ENCODE data around the gene FBXO39.
"Not testable (repeated sequence)": the region's sequence is repeated elsewhere in the genome, so short reads cannot be mapped to it uniquely, and the experiment has no call there.

The FBXO39 gene

GRCh38 chr17:6797718-6798351 is 21.8 kb downstream of the FBXO39 start:
- Histone ChIP-seq H3K27ac (no peak overlapping the region), H3K9ac (no peak overlapping the region), H3K4me1 (peaks cover 0 to 4% (median 0%) of the 10 kb centered on the region in 10 experiments; a peak in 2 of 20 replicates), H3K4me3 (no peak overlapping the region), H3K27me3 (no peaks in the 10 kb centered on the region), H3K9me3 (replicated peaks in 1 of 11) (no peaks in the 10 kb centered on the region), H3K4me2 (no peak overlapping the region), H4K20me1 (no peaks in the 10 kb centered on the region), H3K36me3 (no peaks in the 10 kb centered on the region)
- no peak for TF ChIP-seq Cebpa-rat (IDR thresholded peaks at IDR 0.05)

GRCh38 chr17:6799738-6800137 is 23.7 kb downstream of the FBXO39 start:
- H3K27ac ChIP-seq = no peak overlapping the region
- H3K36me3 ChIP-seq = no peaks in the 10 kb centered on the region
- H3K27me3 ChIP-seq = no peaks in the 10 kb centered on the region
- no peak for TF ChIP-seq Cebpa-rat (IDR thresholded peaks at IDR 0.05)
- no peaks in the 10 kb centered on the region for H3K9me3 ChIP-seq (replicated peaks in 1 of 11)
- H3K4me2 ChIP-seq = no peak overlapping the region
- no peak overlapping the region for H3K4me3 ChIP-seq
- H3K9ac ChIP-seq = no peak overlapping the region
- H3K4me1 ChIP-seq = peaks cover 0 to 4% (median 0%) of the 10 kb centered on the region in 10 experiments; a peak in 2 of 20 replicates
- no peaks in the 10 kb centered on the region for H4K20me1 ChIP-seq

- Histone ChIP-seq H3K27ac (no peak overlapping the region), H3K4me2 (no peak overlapping the region), H3K27me3 (no peaks in the 10 kb centered on the region), H3K9me3 (replicated peaks in 1 of 11) (no peaks in the 10 kb centered on the region), H3K36me3 (no peaks in the 10 kb centered on the region), H4K20me1 (no peaks in the 10 kb centered on the region), H3K4me3 (no peak overlapping the region), H3K9ac (no peak overlapping the region), H3K4me1 (peaks cover 0 to 4% (median 0%) of the 10 kb centered on the region in 10 experiments; a peak in 2 of 20 replicates)
- TF ChIP-seq Cebpa-rat (IDR thresholded peaks at IDR 0.05) = no peak
Observed at GRCh38 chr17:6800422-6801027, 24.5 kb downstream of the FBXO39 start.

GRCh38 chr17:6811510-6811909 is 35.5 kb downstream of the FBXO39 start:
- H3K4me3 ChIP-seq = no peak overlapping the region
- H3K27ac ChIP-seq = no peak overlapping the region
- TF ChIP-seq Cebpa-rat (IDR thresholded peaks at IDR 0.05) = no peak
- H3K4me1 ChIP-seq = no peaks in the 10 kb centered on the region
- no peak overlapping the region for H3K9ac ChIP-seq
- H3K9me3 ChIP-seq (replicated peaks in 1 of 11) = peaks cover 0 to 11% (median 3%) of the 10 kb centered on the region in 11 experiments; a peak in 3 of 22 replicates
- H3K4me2 ChIP-seq = no peak overlapping the region
- H4K20me1 ChIP-seq = no peaks in the 10 kb centered on the region
- H3K36me3 ChIP-seq = no peaks in the 10 kb centered on the region
- no peaks in the 10 kb centered on the region for H3K27me3 ChIP-seq

- Histone ChIP-seq H3K4me1 (no peaks in the 10 kb centered on the region), H3K9me3 (replicated peaks in 1 of 11) (peaks cover 0 to 11% (median 3%) of the 10 kb centered on the region in 11 experiments; a peak in 3 of 22 replicates), H3K36me3 (no peaks in the 10 kb centered on the region), H3K27me3 (no peaks in the 10 kb centered on the region), H4K20me1 (no peaks in the 10 kb centered on the region), H3K9ac (no peak overlapping the region), H3K27ac (no peak overlapping the region), H3K4me3 (no peak overlapping the region), H3K4me2 (no peak overlapping the region)
- TF ChIP-seq Cebpa-rat (IDR thresholded peaks at IDR 0.05) = no peak
Observed at GRCh38 chr17:6812295-6812694, 36.3 kb downstream of the FBXO39 start.

GRCh38 chr17:6815775-6816174 is 39.8 kb downstream of the FBXO39 start:
- H3K36me3 ChIP-seq = no peaks in the 10 kb centered on the region
- H3K4me3 ChIP-seq = no peak overlapping the region
- H3K27me3 ChIP-seq = no peaks in the 10 kb centered on the region
- H3K27ac ChIP-seq = no peak overlapping the region
- no peak overlapping the region for H3K9ac ChIP-seq
- H3K4me2 ChIP-seq = no peak overlapping the region
- no peak for TF ChIP-seq Cebpa-rat (IDR thresholded peaks at IDR 0.05)
- H3K4me1 ChIP-seq = no peaks in the 10 kb centered on the region
- peaks cover 0 to 17% (median 3%) of the 10 kb centered on the region in 11 experiments; a peak in 6 of 22 replicates for H3K9me3 ChIP-seq (replicated peaks in 1 of 11)
- H4K20me1 ChIP-seq = no peaks in the 10 kb centered on the region

GRCh38 chr17:6816368-6816767 is 40.4 kb downstream of the FBXO39 start:
- H3K27me3 ChIP-seq, H3K4me3 ChIP-seq, H3K9ac ChIP-seq, H4K20me1 ChIP-seq, H3K4me2 ChIP-seq, H3K27ac ChIP-seq, H3K36me3 ChIP-seq, H3K4me1 ChIP-seq: not testable (repeated sequence)
- peaks cover 0 to 23% (median 3%) of the 10 kb centered on the region in 11 experiments; a peak in 6 of 22 replicates for H3K9me3 ChIP-seq (replicated peaks in 1 of 11)

- peaks cover 0 to 14% (median 0%) of the 10 kb centered on the region in 11 experiments; a peak in 5 of 22 replicates for H3K9me3 ChIP-seq (replicated peaks in 1 of 11)
Observed at GRCh38 chr17:6818938-6819337, 42.9 kb downstream of the FBXO39 start.

GRCh38 chr17:6823011-6823442 is 47.0 kb downstream of the FBXO39 start:
- Histone ChIP-seq H3K27me3 (no peaks in the 10 kb centered on the region), H3K9ac (no peak overlapping the region), H3K36me3 (no peaks in the 10 kb centered on the region), H3K4me1 (no peaks in the 10 kb centered on the region), H3K9me3 (replicated peaks in 1 of 11) (peaks cover 0 to 14% (median 0%) of the 10 kb centered on the region in 11 experiments; a peak in 5 of 22 replicates), H3K4me2 (no peak overlapping the region), H3K27ac (no peak overlapping the region), H3K4me3 (no peak overlapping the region), H4K20me1 (no peaks in the 10 kb centered on the region)
- TF ChIP-seq Cebpa-rat (IDR thresholded peaks at IDR 0.05) = no peak

More at GRCh38 chr17:6818938-6819337, 42.9 kb downstream of the FBXO39 start:
- TF ChIP-seq Cebpa-rat (IDR thresholded peaks at IDR 0.05) = no peak
- no peaks in the 10 kb centered on the region for H4K20me1 ChIP-seq
- H3K4me2 ChIP-seq = no peak overlapping the region
- H3K27ac ChIP-seq = no peak overlapping the region
- H3K27me3 ChIP-seq = no peaks in the 10 kb centered on the region
- H3K36me3 ChIP-seq = no peaks in the 10 kb centered on the region
- H3K9ac ChIP-seq = no peak overlapping the region
- no peak overlapping the region for H3K4me3 ChIP-seq
- H3K4me1 ChIP-seq = no peaks in the 10 kb centered on the region

Measured in BLaER1 treated with 17β-estradiol and CSF1 and Interleukin-3, amounts not matched to agents 10 nM and 100 nM (cell line).